OCI-LY3 (cell line): ENCODE measurements around the gene FOXB2.
"Not testable (repeated sequence)": the region's sequence is repeated elsewhere in the genome, so short reads cannot be mapped to it uniquely, and the experiment has no call there.

Experiments
- CTCF ChIP-seq: fragments of 200-600, 300-600 bp; sonication (generic); IDR thresholded peaks from 2 replicates; pipeline ENCODE4 v1.5.1; 2014; ENCODE audit warnings: antibody characterized with exemption, low read length, low read depth
- EZH2phosphoT487 ChIP-seq: fragments of 200-600 bp; shearing (Covaris generic); IDR thresholded peaks from 2 replicates; pipeline ENCODE4 v1.6.1; 2018; ENCODE audit warnings: antibody characterized with exemption, mixed run types, low read depth

DNA sequence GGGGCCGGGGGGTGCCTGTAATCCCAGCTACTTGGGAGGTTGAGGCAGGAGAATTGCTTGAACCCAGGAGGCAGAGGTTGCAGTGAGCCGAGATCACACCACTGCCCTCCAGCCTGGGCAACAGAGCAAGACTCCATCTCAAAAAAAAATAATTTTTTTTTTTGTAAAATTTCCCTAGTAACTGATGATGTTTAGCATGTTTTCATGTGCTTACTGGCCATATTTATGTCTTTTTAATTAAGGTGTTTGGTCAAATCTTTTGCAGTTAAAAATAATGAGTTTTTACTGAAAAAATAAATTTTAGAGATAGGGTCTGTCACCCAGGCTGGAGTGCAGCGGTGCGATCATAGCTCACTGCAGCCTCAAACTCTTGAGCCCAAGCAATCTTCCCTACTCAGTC lies 24.3 kb downstream of the FOXB2 start:
- not testable (repeated sequence) for TF ChIP-seq CTCF, EZH2phosphoT487
